PC-9 (cell line): ENCODE results near the gene CHST3. TPM values are rescaled to one million over a fixed set of nuclear protein-coding genes. Genes with fewer than 3 reads are reported as not detected.

Experiments used
- BruUV-seq: library from RNA; stranded (reverse); fragments of 400-500 nt; replicated peaks from 2 replicates; lab custom pipeline; 2021; lab: Mats Ljungman, UMichigan
- CTCF ChIA-PET: fragments of 300-600 bp; sonication (Branson Sonifier 250); formaldehyde crosslinking; loops from one replicate; lab custom pipeline; 2022; ENCODE audit warnings: antibody characterized with exemption; lab: Charles Lee
- POLR2A ChIA-PET: fragments of 300-600 bp; sonication (Branson Sonifier 250); formaldehyde crosslinking; loops from one replicate; lab custom pipeline; 2022; ENCODE audit warnings: antibody characterized with exemption; ENCODE audit not compliant: unreplicated experiment; lab: Charles Lee
- DNase-seq, 2 experiments: peaks; one replicate each; pipeline versions ENCODE4 v3.0.0 to v3.0.0-alpha.2; 2015 to 2022; ENCODE audit warnings: mixed read lengths in 1 of 2
- H2AFZ ChIP-seq: fragments of 200-600 bp; sonication (generic); 2 replicates; pipeline ENCODE4 v1.8.1; 2017; ENCODE audit warnings: antibody characterized with exemption
- H3F3A ChIP-seq: fragments of 200-600 bp; sonication (generic); 2 replicates; pipeline ENCODE4 v1.8.1; 2017; ENCODE audit warnings: antibody characterized with exemption, mild to moderate bottlenecking, low read depth; ENCODE audit not compliant: insufficient read depth
- H3K27ac ChIP-seq: fragments of 200-600 bp; sonication (generic); 2 replicates; pipeline ENCODE4 v1.6.1; 2016; ENCODE audit warnings: mixed run types
- H3K27me3 ChIP-seq: fragments of 200-600 bp; sonication (generic); 2 replicates; pipeline ENCODE4 v1.6.1; 2016; ENCODE audit warnings: low read depth, mixed run types; ENCODE audit not compliant: insufficient read depth
- H3K36me3 ChIP-seq: fragments of 200-600 bp; sonication (generic); 2 replicates; pipeline ENCODE4 v1.6.1; 2016; ENCODE audit warnings: low read depth, mixed run types
- H3K4me1 ChIP-seq: fragments of 200-600 bp; sonication (generic); replicated peaks from 2 replicates; pipeline ENCODE4 v1.6.1; 2016; ENCODE audit warnings: mixed run types; ENCODE audit not compliant: insufficient read depth
- H3K4me2 ChIP-seq: fragments of 200-600 bp; sonication (generic); 2 replicates; pipeline ENCODE4 v1.6.1; 2017; ENCODE audit warnings: mixed run types
- H3K4me3 ChIP-seq: fragments of 200-600 bp; sonication (generic); 2 replicates; pipeline ENCODE4 v1.6.1; 2016; ENCODE audit warnings: mixed run types
- H3K79me2 ChIP-seq: fragments of 200-600 bp; sonication (generic); 2 replicates; pipeline ENCODE4 v1.6.1; 2017; ENCODE audit warnings: low read depth, mixed run types
- H3K9me2 ChIP-seq: fragments of 200-600 bp; sonication (generic); 2 replicates; pipeline ENCODE4 v1.8.1; 2017; ENCODE audit warnings: mild to moderate bottlenecking; ENCODE audit not compliant: insufficient read depth
- H3K9me3 ChIP-seq: fragments of 200-600 bp; sonication (generic); 2 replicates; pipeline ENCODE4 v1.8.1; 2016; ENCODE audit warnings: low read depth; ENCODE audit not compliant: insufficient read depth
- H4K20me1 ChIP-seq: fragments of 200-600 bp; sonication (generic); 2 replicates; pipeline ENCODE4 v1.8.1; 2017; ENCODE audit not compliant: insufficient read depth
- EZH2 ChIP-seq: fragments of 200-600 bp; sonication (generic); IDR thresholded peaks from 2 replicates; pipeline ENCODE4 v1.8.0; 2017; ENCODE audit warnings: antibody characterized with exemption, low read depth
- intact Hi-C: fragments of 100-400 bp; cut with micrococcal nuclease; formaldehyde crosslinking; loops from one replicate; pipeline ENCODE4 v1.10.0; 2022; ENCODE audit not compliant: unreplicated experiment
- total RNA-seq: library from RNA; stranded (reverse); gene quantifications from 2 replicates; pipeline ENCODE4 v1.2.3, GENCODE V29; 2021
- TF ChIP-seq, protein P1 (sequence below): fragments of 200-600 bp; sonication (generic); conservative IDR thresholded peaks from 2 replicates; pipeline ENCODE4 v1.6.1; 2017; ENCODE audit warnings: mixed run types, antibody characterized with exemption, mild to moderate bottlenecking, moderate library complexity

CHST3 gene
- total RNA-seq, 1 experiment from 2014 or later: 23.3 TPM

DNA sequence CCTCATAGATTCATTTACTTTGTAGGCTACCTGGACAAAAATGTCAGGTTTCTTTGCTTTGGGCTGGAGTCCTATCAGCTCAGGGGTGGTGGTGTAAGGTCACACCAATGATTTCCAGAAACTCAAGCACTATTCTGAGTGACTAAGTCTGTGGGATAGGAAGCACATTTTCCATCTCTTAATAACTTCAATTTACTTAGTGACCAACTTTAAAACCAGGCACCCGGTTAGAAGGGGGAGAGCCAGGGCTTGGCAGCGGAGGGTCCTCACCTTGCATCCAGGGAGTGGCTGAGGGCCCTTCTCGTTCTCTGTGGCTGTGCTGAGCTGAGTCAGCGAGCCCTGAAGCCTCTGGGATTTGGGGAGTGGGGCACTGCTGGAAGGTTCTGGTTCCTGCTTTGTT lies 6.7 kb downstream of the CHST3 start:
- POLR2A ChIA-PET: no interaction called here
- DNase-seq: no peak
- intact Hi-C loops: loop anchor here (1.0 to 5.0 kb wide), 3 partner anchors 27 to 246 kb away; partner anchors contain the start of genes ANAPC16 and ASCC1

DNA sequence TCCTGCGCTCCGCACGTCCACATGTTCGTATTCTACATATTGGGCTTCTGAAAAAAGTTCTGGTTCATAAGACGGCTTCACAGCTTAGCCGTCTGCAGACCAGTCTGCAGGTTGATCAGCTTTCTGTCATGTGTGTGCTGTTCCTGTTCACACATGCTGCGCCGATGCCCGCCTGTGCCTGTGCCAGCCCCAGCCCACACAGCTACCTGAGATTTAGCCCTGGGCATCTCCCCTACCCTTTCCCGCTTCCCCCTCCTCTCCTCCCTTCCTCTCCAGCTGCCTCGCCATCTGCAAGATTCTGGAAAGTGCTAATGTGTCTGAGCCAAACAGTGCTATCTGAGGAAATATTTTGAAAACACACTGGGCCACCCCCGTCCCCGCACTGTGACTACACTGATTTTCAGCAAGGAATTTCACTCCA lies 7.1 kb downstream of the CHST3 start:
- no TSS peak for BruUV-seq
- ChIA-PET POLR2A (no interaction called here), CTCF (interaction anchor here (0.5 to 1.1 kb wide), 2 partner anchors 14 to 73 kb away, joined by 3 to 6 read pairs; no protein-coding TSS in a partner anchor)
- no peaks in the 10 kb centered on the region for H3K9me2 ChIP-seq
- H2AFZ ChIP-seq: no peak overlapping the region
- H3K79me2 ChIP-seq: peaks cover 48% of the 10 kb centered on the region
- H3K9me3 ChIP-seq: no peaks in the 10 kb centered on the region
- no peak overlapping the region for H3K4me3 ChIP-seq
- no peak overlapping the region for H3K4me2 ChIP-seq
- DNase-seq: no peak
- intact Hi-C loops: loop anchor here (5.0 kb wide), 2 partner anchors 71 to 246 kb away; partner anchors contain the start of genes ANAPC16 and ASCC1
- no peak overlapping the region for H3K27ac ChIP-seq
- H3K36me3 ChIP-seq: no peaks in the 10 kb centered on the region
- no peak for TF ChIP-seq EZH2
- TF ChIP-seq, protein P1, sequence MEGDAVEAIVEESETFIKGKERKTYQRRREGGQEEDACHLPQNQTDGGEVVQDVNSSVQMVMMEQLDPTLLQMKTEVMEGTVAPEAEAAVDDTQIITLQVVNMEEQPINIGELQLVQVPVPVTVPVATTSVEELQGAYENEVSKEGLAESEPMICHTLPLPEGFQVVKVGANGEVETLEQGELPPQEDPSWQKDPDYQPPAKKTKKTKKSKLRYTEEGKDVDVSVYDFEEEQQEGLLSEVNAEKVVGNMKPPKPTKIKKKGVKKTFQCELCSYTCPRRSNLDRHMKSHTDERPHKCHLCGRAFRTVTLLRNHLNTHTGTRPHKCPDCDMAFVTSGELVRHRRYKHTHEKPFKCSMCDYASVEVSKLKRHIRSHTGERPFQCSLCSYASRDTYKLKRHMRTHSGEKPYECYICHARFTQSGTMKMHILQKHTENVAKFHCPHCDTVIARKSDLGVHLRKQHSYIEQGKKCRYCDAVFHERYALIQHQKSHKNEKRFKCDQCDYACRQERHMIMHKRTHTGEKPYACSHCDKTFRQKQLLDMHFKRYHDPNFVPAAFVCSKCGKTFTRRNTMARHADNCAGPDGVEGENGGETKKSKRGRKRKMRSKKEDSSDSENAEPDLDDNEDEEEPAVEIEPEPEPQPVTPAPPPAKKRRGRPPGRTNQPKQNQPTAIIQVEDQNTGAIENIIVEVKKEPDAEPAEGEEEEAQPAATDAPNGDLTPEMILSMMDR: no peak
- no peaks in the 10 kb centered on the region for H4K20me1 ChIP-seq
- H3K27me3 ChIP-seq: no peaks in the 10 kb centered on the region
- peaks cover 40% of the 10 kb centered on the region for H3F3A ChIP-seq
- peaks cover 50% of the 10 kb centered on the region for H3K4me1 ChIP-seq

More for the DNA sequence above, 6.7 kb downstream of the CHST3 start:
- Histone ChIP-seq H3K9me2 (no peaks in the 10 kb centered on the region), H3K27ac (no peak overlapping the region), H3K9me3 (no peaks in the 10 kb centered on the region), H3K4me3 (no peak overlapping the region), H3K79me2 (peaks cover 52% of the 10 kb centered on the region), H4K20me1 (no peaks in the 10 kb centered on the region), H3K4me1 (peaks cover 50% of the 10 kb centered on the region), H3K27me3 (no peaks in the 10 kb centered on the region), H2AFZ (no peak overlapping the region), H3F3A (peaks cover 36% of the 10 kb centered on the region), H3K4me2 (no peak overlapping the region), H3K36me3 (no peaks in the 10 kb centered on the region)
- CTCF ChIA-PET: interaction anchor here (0.5 to 1.1 kb wide), 2 partner anchors 14 to 73 kb away, joined by 3 to 6 read pairs; no protein-coding TSS in a partner anchor
- BruUV-seq: TSS peak; percentile 17
- no peak for TF ChIP-seq EZH2
- TF ChIP-seq, protein P1: no peak

DNA sequence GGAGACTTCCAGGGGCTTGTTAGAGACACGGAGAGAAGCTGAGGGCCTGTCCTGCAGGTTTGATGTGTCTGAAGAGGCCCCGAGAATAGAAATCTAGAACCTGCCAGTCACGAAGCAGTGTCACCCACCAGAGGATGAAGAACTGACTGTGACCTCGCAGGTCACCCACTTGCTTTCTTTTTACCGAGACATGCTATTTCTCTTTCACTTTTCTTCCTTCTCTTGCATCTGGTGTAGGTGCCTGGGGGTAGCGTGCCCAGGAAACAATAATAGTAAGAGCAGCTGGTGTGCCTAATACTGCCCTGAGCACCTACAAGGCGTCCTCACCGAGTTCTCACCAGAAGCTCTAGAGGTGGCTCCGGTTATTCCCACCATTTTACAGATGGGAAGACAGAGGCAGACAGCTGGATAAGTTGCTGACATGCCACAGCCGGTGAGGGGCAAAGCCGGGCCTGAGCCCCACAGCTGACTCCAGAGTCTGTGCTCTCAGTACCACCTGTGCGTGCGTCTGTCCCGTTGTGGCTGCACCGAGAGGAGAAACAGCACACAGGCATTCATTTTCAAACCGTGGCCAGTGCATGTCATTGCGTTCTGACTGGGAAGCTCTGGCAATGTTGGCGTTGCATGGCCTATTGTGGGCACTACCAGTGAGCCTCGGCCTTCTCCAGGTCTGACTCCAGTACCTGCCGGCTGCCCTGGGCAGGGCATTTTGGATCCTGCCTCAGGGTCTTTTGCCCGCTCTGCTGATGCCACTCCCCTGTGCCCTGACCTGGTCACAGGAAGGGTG lies 7.8 kb downstream of the CHST3 start:
- H3K27ac ChIP-seq: no peak overlapping the region
- peaks cover 42% of the 10 kb centered on the region for H3F3A ChIP-seq
- no peaks in the 10 kb centered on the region for H3K27me3 ChIP-seq
- no peak overlapping the region for H3K4me2 ChIP-seq
- no peaks in the 10 kb centered on the region for H3K36me3 ChIP-seq
- no peak overlapping the region for H2AFZ ChIP-seq
- TF ChIP-seq, protein P1: no peak
- TF ChIP-seq EZH2: no peak
- ChIA-PET POLR2A (no interaction called here), CTCF (no interaction called here)
- H4K20me1 ChIP-seq: no peaks in the 10 kb centered on the region
- H3K79me2 ChIP-seq: peaks cover 42% of the 10 kb centered on the region
- DNase-seq: no peak
- H3K4me1 ChIP-seq: peaks cover 53% of the 10 kb centered on the region
- H3K9me3 ChIP-seq: no peaks in the 10 kb centered on the region
- H3K4me3 ChIP-seq: no peak overlapping the region
- H3K9me2 ChIP-seq: no peaks in the 10 kb centered on the region
- no TSS peak for BruUV-seq
- intact Hi-C loops: loop anchor here (5.0 kb wide), 2 partner anchors 70 to 245 kb away; partner anchors contain the start of genes ANAPC16 and ASCC1
